Esophagus muscularis mucosa (tissue), 4 donors: Measurements from ENCODE around the gene OR4F6. TPM values are rescaled to one million over a fixed set of nuclear protein-coding genes. Genes with fewer than 3 reads are reported as not detected.

Source experiments
- DNase-seq: peaks from one replicate; pipeline ENCODE4 v3.0.0-alpha.2; 2017; ENCODE audit errors: extremely low spot score
- H3K27ac ChIP-seq, 4 donors: fragments of 200-600 bp; sonication (generic); replicated peaks in 1 of 4; 1 replicate in 3 of 4; 2 replicates in 1 of 4; pipeline ENCODE4 v1.5.1; 2016 to 2019; ENCODE audit warnings: mild to moderate bottlenecking in 1 of 4
- H3K27me3 ChIP-seq, 4 donors: fragments of 200-600 bp; sonication (generic); one replicate each; pipeline versions ENCODE4 v1.5.1 to v1.6.0; 2016 to 2019
- H3K36me3 ChIP-seq, 4 donors: fragments of 200-600 bp; sonication (generic); one replicate each; pipeline ENCODE4 v1.5.1; 2016 to 2019
- H3K4me1 ChIP-seq, 4 donors: fragments of 200-600 bp; sonication (generic); one replicate each; pipeline ENCODE4 v1.5.1; 2016 to 2019
- H3K4me3 ChIP-seq, 4 donors: fragments of 200-600 bp; sonication (generic); 1 replicate in 2 of 4; 2 replicates in 2 of 4; pipeline ENCODE4 v1.5.1; 2016 to 2019; ENCODE audit warnings: mild to moderate bottlenecking in 4 of 4, moderate library complexity in 1 of 4
- H3K9me3 ChIP-seq, 4 donors: fragments of 200-600 bp; sonication (generic); 1 replicate in 3 of 4; 2 replicates in 1 of 4; pipeline ENCODE4 v1.5.1; 2016 to 2019
- EP300 ChIP-seq: sonication (generic); formaldehyde crosslinking; IDR thresholded peaks from one replicate; pipeline ENCODE4 v1.6.1; 2017; ENCODE audit warnings: antibody characterized with exemption
- POLR2A ChIP-seq: fragments of 450-650 bp; IDR thresholded peaks from one replicate; pipeline ENCODE4 v1.6.1; 2017; ENCODE audit warnings: antibody characterized with exemption, moderate library complexity, mild to moderate bottlenecking, low read depth
- POLR2AphosphoS5 ChIP-seq, 2 donors: sonication (generic); formaldehyde crosslinking; IDR thresholded peaks; one replicate each; pipeline ENCODE4 v1.6.1; 2017; ENCODE audit warnings: antibody characterized with exemption in 2 of 2
- WGBS: methylation state at CpG from one replicate; pipeline ENCODE4 v1.1.5; 2018; 5-methylcytosine and 5-hydroxymethylcytosine counted together
- intact Hi-C: fragments of 100-400 bp; cut with DNase I; formaldehyde crosslinking; loops from one replicate; pipeline ENCODE4 v1.15.1; 2023
- total RNA-seq, 4 donors: library from RNA; depleted of rRNA; stranded (reverse); fragments of >200 nt; gene quantifications; one replicate each; pipeline versions ENCODE4 v1.1.0 to v1.2.1, GENCODE V29; 2016
- TF ChIP-seq, protein P1 (sequence below), 3 experiments: fragments of 200-600 bp in 2 of 3; fragments of 450-650 bp in 1 of 3; sonication (generic) in 2 of 3; IDR thresholded peaks; one replicate each; pipeline ENCODE4 v1.5.1; 2017 to 2019; ENCODE audit warnings: antibody characterized with exemption in 3 of 3, mild to moderate bottlenecking in 2 of 3, moderate library complexity in 1 of 3

Gene OR4F6
- total RNA-seq, 4 donors from 2014 or later, result not detected

- Histone ChIP-seq H3K36me3 (no peaks in the 10 kb centered on the region), H3K9me3 (no peaks in the 10 kb centered on the region), H3K4me3 (no peak overlapping the region), H3K4me1 (no peaks in the 10 kb centered on the region), H3K27me3 (no peaks in the 10 kb centered on the region), H3K27ac (no peak overlapping the region)
- DNase-seq, result no peak
- no peak for TF ChIP-seq POLR2AphosphoS5 (IDR thresholded peaks at IDR 0.05)
- TF ChIP-seq EP300, result no peak
- TF ChIP-seq, protein P1, sequence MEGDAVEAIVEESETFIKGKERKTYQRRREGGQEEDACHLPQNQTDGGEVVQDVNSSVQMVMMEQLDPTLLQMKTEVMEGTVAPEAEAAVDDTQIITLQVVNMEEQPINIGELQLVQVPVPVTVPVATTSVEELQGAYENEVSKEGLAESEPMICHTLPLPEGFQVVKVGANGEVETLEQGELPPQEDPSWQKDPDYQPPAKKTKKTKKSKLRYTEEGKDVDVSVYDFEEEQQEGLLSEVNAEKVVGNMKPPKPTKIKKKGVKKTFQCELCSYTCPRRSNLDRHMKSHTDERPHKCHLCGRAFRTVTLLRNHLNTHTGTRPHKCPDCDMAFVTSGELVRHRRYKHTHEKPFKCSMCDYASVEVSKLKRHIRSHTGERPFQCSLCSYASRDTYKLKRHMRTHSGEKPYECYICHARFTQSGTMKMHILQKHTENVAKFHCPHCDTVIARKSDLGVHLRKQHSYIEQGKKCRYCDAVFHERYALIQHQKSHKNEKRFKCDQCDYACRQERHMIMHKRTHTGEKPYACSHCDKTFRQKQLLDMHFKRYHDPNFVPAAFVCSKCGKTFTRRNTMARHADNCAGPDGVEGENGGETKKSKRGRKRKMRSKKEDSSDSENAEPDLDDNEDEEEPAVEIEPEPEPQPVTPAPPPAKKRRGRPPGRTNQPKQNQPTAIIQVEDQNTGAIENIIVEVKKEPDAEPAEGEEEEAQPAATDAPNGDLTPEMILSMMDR (IDR thresholded peaks at IDR 0.05), result no peak
- TF ChIP-seq POLR2A, result no peak
- 64% methylated on average over 3 of the region's 3 CpGs for whole genome bisulfite sequencing
- intact Hi-C loops, result no loop called here
Measured at GRCh38 chr15:101813803-101814534, 10.7 kb downstream of the OR4F6 start.

DNA sequence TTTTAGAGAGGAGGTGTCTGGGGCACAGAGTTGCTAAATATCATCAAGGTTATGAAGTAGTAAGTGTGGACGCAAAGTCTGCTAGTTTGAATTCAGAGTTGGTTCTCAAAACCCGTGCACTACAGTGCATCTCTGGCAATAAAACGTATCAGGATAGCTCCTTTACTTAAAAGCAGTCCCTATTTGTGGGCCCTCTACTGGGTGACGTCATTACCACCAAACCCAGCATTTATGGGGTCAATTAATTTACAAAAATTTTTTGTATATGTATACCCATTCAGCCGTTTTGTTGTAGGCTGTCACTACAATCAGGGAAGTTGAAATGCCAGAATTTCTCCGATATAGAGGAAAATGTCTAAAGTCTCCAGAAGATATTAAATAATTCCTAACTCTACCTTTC lies 17.5 kb downstream of the OR4F6 start:
- peaks cover 0 to 5% (median 0%) of the 10 kb centered on the region in 4 donors for H3K27me3 ChIP-seq
- TF ChIP-seq POLR2AphosphoS5 (IDR thresholded peaks at IDR 0.05) (no peak), EP300 (no peak), POLR2A (no peak)
- TF ChIP-seq, protein P1 (IDR thresholded peaks at IDR 0.05), result no peak
- no peak overlapping the region for H3K4me3 ChIP-seq
- H3K36me3 ChIP-seq, result no peaks in the 10 kb centered on the region
- 69% methylated on average over 6 of the region's 6 CpGs for WGBS
- H3K9me3 ChIP-seq, result no peaks in the 10 kb centered on the region
- DNase-seq, result no peak
- intact Hi-C loops, result no loop called here
- no peak overlapping the region for H3K27ac ChIP-seq
- no peaks in the 10 kb centered on the region for H3K4me1 ChIP-seq

GRCh38 chr15:101827257-101827656 lies 23.9 kb downstream of the OR4F6 start:
- WGBS, result 65% methylated on average over 6 of the region's 6 CpGs
- TF ChIP-seq, protein P1 (IDR thresholded peaks at IDR 0.05), result no peak
- no peak for TF ChIP-seq POLR2A
- intact Hi-C loops, result no loop called here

DNA sequence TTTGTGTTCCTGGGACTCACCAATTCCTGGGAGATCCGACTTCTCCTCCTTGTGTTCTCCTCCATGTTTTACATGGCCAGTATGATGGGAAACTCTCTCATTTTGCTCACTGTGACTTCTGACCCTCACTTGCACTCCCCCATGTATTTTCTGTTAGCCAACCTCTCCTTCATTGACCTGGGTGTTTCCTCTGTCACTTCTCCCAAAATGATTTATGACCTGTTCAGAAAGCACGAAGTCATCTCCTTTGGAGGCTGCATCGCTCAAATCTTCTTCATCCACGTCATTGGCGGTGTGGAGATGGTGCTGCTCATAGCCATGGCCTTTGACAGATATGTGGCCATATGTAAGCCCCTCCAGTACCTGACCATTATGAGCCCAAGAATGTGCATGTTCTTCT lies 25.5 kb downstream of the OR4F6 start:
- H3K9me3 ChIP-seq, result peaks cover 0 to 7% (median 1%) of the 10 kb centered on the region in 4 donors
- no peak for DNase-seq
- no peaks in the 10 kb centered on the region for H3K36me3 ChIP-seq
- H3K4me3 ChIP-seq, result no peak overlapping the region
- no peak overlapping the region for H3K27ac ChIP-seq
- no peaks in the 10 kb centered on the region for H3K4me1 ChIP-seq
- H3K27me3 ChIP-seq, result no peaks in the 10 kb centered on the region
- intact Hi-C loops, result no loop called here
- no peak for TF ChIP-seq POLR2A
- TF ChIP-seq EP300, result no peak
- TF ChIP-seq POLR2AphosphoS5 (IDR thresholded peaks at IDR 0.05), result no peak
- TF ChIP-seq, protein P1 (IDR thresholded peaks at IDR 0.05), result no peak
- WGBS, result 76% methylated on average over 5 of the region's 5 CpGs

More at GRCh38 chr15:101827257-101827656, 23.9 kb downstream of the OR4F6 start:
- Histone ChIP-seq H3K27ac (no peak overlapping the region), H3K36me3 (no peaks in the 10 kb centered on the region), H3K4me1 (no peaks in the 10 kb centered on the region), H3K27me3 (no peaks in the 10 kb centered on the region), H3K4me3 (no peak overlapping the region), H3K9me3 (peaks cover 0 to under 1% (median 0%) of the 10 kb centered on the region in 4 donors)
- no peak for DNase-seq

DNA sequence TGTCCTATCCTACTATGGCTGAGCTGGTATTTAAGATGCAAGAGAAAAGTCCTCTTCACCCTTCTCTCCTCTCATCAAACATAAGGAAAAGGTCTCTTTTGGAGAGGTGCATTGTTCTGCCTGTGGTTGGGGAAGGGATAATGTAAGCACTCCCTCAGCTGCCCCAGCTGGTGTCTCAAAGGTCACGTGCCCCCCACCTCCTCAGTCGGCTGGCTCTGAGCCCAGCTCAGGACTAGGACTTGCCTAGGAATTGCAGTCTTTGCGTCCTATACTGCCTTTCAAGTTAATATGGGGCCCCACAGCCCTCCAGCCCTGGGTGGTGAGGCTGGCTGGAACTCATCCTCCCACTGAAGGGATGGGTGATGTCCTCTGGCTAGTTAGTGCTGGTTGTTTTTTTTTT lies 38.3 kb downstream of the OR4F6 start:
- intact Hi-C loops, result no loop called here
- TF ChIP-seq EP300 (no peak), POLR2A (no peak), POLR2AphosphoS5 (IDR thresholded peaks at IDR 0.05) (no peak)
- TF ChIP-seq, protein P1 (IDR thresholded peaks at IDR 0.05), result no peak
- H3K4me1 ChIP-seq, result no peaks in the 10 kb centered on the region

More for the DNA sequence above, 38.3 kb downstream of the OR4F6 start:
- no peak for DNase-seq
- H3K9me3 ChIP-seq, result no peaks in the 10 kb centered on the region
- H3K27ac ChIP-seq, result no peak overlapping the region
- no peaks in the 10 kb centered on the region for H3K27me3 ChIP-seq
- no peaks in the 10 kb centered on the region for H3K36me3 ChIP-seq
- WGBS, result 56% methylated on average over 3 of the region's 3 CpGs
- H3K4me3 ChIP-seq, result no peak overlapping the region
